Central memory CD4-positive, alpha-beta T cell (primary cell): ENCODE results near the gene OR8D1.

Experiments used
- DNase-seq: peaks from one replicate; pipeline ENCODE4 v3.0.0; 2022
- total RNA-seq, 3 experiments: gene quantifications; one replicate each; lab custom pipeline; 2026; lab: John Stamatoyannopoulos, UW

OR8D1 gene
- total RNA-seq, result 0 reads per million in 3 experiments

- DNase-seq, result no peak
These were observed at the start of gene OR8D1 for GRCh38 chr11:124313849-124314248. TSS of gene OR8D1 (minus strand) at chr11:124313949. CDS start at chr11:124310766, 3,183 bp downstream.

- no peak for DNase-seq
These were observed 45.8 kb upstream of the OR8D1 start for GRCh38 chr11:124359566-124359965.

DNA sequence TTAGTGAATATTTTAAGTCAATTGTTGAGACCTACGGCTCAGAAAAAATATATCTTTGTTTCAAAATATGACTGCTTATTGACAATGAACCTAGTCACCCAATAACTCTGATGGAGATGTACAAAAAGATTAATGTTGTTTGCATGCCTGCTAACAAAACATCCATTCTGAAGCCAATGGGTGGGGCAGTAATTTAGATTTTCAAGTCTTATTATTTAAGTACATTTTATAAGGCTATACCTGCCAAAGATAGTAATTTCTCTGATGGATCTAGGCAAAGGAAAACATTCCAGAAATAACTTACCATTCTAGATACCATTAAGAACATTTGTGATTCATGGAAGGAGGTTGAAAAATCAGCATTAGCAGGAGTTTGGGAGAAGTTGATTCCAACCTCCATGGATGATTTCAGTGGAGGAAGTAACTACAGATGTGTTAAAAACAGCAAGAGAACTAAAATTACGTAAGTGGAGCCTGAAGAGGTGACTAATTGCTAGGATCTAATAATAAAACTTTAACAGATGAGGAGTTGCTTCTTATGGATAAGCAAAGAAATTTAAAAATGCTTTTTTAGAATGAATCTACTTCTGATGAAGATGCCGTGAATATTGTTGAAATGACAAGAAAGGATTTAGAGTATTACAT is 32.7 kb upstream of the OR8D1 start:
- DNase-seq, result no peak

GRCh38 chr11:124344346-124344745 is 30.6 kb upstream of the OR8D1 start:
- no peak for DNase-seq

GRCh38 chr11:124340142-124340447 is 26.3 kb upstream of the OR8D1 start:
- DNase-seq, result no peak

GRCh38 chr11:124339396-124340141 is 25.8 kb upstream of the OR8D1 start:
- DNase-seq, result no peak

DNA sequence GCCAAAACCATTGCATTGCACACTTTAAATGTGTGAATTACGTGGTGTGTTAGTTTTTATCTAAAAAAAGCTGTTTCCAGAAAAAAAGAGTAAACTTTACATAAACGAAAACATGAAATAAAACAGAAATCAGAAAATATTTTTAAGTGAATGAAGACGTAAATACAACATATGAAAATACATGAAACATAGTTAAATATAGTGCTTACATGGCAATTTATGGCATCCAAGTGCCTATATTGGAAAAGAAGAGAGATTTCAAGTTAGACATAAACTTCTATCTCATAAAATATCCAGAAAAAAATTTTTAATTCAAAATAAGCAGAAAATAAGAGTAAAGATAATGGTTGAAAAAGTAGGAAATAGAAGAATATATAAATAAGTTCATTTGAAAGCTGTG is 18.1 kb upstream of the OR8D1 start:
- no peak for DNase-seq

DNA sequence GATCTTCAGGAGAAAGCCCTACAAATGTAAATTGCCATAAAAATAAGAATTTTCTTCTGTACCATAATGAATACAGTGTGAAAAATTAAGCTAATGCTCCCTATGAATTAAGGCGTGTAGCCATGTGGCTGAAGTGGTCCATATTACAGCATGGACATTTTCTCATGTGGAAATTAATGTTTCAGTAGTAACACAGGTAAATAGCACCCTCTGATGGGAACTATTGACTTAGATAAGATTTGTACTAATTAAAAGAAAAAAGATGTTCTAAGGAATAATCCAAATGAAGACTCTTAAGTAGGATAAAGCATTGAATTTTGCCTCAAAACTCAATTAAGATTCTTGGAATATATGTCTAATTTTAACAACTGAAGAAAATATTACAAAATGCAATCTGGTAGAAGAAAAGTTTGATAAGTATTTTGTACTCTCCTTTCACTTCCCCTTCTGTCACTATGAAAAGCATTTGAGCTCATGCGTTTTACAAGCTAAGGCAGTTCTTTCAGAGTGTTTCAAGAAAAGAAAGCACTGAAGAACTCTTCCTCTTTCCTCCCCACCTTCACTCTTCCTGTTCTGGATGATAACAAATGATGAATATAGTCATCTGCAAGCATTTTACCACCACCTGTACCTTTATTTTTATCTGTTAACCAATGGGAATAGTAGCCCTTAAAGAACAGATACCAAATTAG is 16.2 kb upstream of the OR8D1 start:
- no peak for DNase-seq

GRCh38 chr11:124327775-124328174 is 14.0 kb upstream of the OR8D1 start:
- DNase-seq, result no peak

- no peak for DNase-seq
These were observed 8.6 kb upstream of the OR8D1 start for GRCh38 chr11:124322356-124322755.

- DNase-seq, result no peak
These were observed 6.3 kb upstream of the OR8D1 start, which contains the start of gene OR8D2 for GRCh38 chr11:124320097-124320496. TSS of gene OR8D2 (minus strand) at chr11:124320197. CDS start at chr11:124320197, 0 bp downstream.

DNA sequence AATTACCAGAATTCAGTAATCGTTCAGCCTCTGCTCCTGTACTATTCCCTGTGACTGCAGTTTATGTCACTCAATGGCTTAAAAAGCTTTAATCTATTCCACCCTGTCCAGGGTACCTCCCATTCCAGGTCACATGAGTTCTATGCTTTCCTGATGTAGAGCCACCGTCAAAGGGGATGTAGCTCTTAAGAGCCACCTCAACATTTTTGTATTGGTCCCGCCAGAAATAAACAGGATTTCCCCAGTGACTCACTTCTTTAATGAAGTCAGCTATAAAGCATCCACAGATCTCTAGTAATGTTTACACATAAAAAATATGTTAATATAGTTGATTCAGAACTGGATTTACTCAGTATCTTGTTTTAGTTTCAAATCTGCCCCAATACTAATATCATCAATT is 1.3 kb upstream of the OR8D1 start:
- no peak for DNase-seq

GRCh38 chr11:124313131-124313530 is 618 bp downstream of the OR8D1 start:
- DNase-seq, result no peak

GRCh38 chr11:124311670-124312069 is 2.1 kb downstream of the OR8D1 start:
- DNase-seq, result no peak

DNA sequence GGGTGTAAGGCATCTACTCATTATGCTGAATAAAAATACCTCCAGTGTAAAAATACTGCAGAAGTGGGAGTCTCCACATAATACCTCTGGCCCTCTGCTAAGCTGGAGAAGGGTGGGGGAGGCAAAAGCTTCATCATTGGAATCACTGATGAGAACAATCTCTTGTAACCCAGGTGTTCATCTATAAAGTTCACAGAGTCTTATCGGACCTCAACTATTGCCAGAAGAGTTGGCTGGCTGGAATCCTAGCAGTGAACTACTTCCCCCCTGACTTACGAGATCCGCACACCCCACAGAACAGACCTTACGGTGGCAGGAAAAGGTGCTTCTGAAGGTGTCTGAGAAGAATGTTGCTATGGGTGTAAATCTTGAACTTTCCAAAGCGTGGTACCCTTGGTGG is 2.5 kb downstream of the OR8D1 start:
- no peak for DNase-seq

DNA sequence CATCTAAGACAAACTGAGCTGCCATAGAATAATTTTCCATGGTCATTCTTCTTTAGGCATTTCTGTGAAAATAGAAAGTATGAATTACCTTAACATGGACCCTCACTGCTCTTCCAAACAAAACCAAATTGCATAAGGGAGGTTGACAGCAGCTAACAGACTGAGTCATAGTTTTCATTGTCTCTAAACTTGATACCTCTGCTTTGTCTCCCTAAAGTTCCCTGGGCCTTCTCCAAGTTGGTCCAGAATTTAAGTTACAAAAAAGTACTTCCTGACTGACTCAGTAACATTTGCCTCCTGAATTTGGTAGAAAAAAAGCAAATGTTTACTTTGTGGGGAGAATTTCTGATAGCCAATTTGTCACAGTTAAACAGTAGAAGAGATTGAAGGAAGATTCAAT is 3.0 kb downstream of the OR8D1 start:
- no peak for DNase-seq

DNA sequence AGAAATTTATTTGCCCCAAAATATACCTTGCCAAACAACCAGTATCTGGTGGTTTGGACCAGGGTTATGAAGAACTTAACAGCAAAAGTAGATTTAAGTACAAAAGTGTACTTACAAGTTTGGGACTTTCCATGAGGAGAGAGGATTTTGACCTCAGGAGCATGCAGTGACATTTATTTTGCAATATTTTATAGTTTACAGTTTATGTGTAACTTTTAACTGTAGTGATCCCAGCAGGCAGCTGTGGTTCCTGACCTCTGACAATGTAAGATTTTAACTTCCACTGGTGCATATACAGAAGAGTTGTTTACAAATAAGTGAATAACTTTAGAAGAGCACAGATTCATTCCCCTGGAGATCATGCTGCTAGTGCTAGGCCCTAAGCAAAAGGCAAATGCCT is 6.7 kb downstream of the OR8D1 start:
- no peak for DNase-seq

DNA sequence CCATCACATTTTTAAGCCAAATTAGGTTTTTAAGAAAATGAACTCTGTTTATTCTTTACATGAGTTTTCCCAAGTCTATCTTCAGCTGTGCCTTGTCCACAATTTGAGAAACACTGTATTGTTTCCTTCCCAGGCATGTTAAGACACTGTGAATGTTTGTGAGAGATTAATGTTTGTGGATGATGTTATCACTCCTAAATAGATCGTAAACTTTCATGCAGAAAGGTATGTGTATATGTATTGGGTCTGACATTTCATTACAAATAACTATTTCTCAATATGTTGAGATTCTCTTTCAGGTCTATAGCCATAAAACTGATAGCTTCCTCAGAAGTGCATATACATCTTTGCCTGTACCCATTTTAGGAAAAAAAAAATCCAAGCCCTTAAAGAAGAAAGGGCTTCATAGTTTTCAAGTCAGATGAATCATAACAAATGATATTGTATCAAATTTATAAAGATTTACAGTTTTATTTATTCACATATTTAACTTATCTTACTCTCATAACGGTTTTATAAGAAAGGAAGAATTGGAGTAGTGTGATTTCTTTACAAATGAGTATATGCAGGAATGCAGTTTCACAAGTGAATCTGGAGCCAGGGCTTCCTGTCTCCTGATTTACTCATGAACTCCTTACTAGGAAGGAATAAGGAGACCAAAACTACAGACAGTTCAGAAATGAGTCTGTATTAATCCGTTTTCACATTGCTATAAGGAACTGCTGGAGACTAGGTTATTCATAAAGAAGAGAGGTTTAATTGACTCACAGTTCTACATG is 11.2 kb downstream of the OR8D1 start:
- no peak for DNase-seq

GRCh38 chr11:124301548-124301947 is 12.2 kb downstream of the OR8D1 start:
- DNase-seq, result no peak

- DNase-seq, result no peak
These were observed 15.8 kb downstream of the OR8D1 start for GRCh38 chr11:124297921-124298320.

- DNase-seq, result no peak
These were observed 17.7 kb downstream of the OR8D1 start for GRCh38 chr11:124296016-124296415.

GRCh38 chr11:124294687-124295086 is 19.1 kb downstream of the OR8D1 start:
- DNase-seq, result no peak
